H9 (cell line): ENCODE data around the gene RBMS3. TPM values are rescaled to one million over a fixed set of nuclear protein-coding genes. Genes with fewer than 3 reads are reported as not detected.

Experiments
- DNase-seq: peaks from one replicate; pipeline ENCODE4 v3.0.0-alpha.2; 2017
- H2AFZ ChIP-seq: one replicate; pipeline ENCODE4 v1.6.1; 2013; ENCODE audit warnings: mild to moderate bottlenecking, low read length, control low read depth, moderate library complexity
- H2AK5ac ChIP-seq: 2 replicates; pipeline ENCODE4 v1.6.1; 2013; ENCODE audit warnings: low read length, control low read depth, mixed read lengths; ENCODE audit not compliant: insufficient read length
- H2BK120ac ChIP-seq: one replicate; pipeline ENCODE4 v1.6.1; 2013; ENCODE audit warnings: low read depth, mild to moderate bottlenecking, low read length, control low read depth, inconsistent platforms; ENCODE audit not compliant: poor library complexity, severe bottlenecking
- H2BK12ac ChIP-seq: 2 replicates; pipeline ENCODE4 v1.6.1; 2013; ENCODE audit warnings: low read length, control low read depth, mixed read lengths, low read depth; ENCODE audit not compliant: insufficient read length
- H2BK15ac ChIP-seq: 2 replicates; pipeline ENCODE4 v1.6.1; 2013; ENCODE audit warnings: low read depth, low read length, control low read depth
- H2BK20ac ChIP-seq: one replicate; pipeline ENCODE4 v1.6.1; 2013; ENCODE audit warnings: low read depth, mild to moderate bottlenecking, low read length, control low read depth, inconsistent platforms; ENCODE audit not compliant: poor library complexity, severe bottlenecking
- H2BK5ac ChIP-seq: 2 replicates; pipeline ENCODE4 v1.6.1; 2013; ENCODE audit warnings: low read length, control low read depth, mixed read lengths; ENCODE audit not compliant: insufficient read length
- H3K14ac ChIP-seq: 2 replicates; pipeline ENCODE4 v1.6.1; 2013; ENCODE audit warnings: low read length, control low read depth; ENCODE audit not compliant: insufficient read depth
- H3K18ac ChIP-seq: 2 replicates; pipeline ENCODE4 v1.6.1; 2013; ENCODE audit warnings: low read depth, mild to moderate bottlenecking, mixed read lengths, low read length, control low read depth; ENCODE audit not compliant: insufficient read length
- H3K23ac ChIP-seq: 2 replicates; pipeline ENCODE4 v1.6.1; 2013; ENCODE audit warnings: low read length, control low read depth, mixed read lengths, low read depth; ENCODE audit not compliant: insufficient read length
- H3K23me2 ChIP-seq: 2 replicates; pipeline ENCODE4 v1.6.1; 2013; ENCODE audit warnings: low read depth, mild to moderate bottlenecking, mixed read lengths, low read length, control low read depth; ENCODE audit not compliant: insufficient read length, poor library complexity, severe bottlenecking
- H3K27ac ChIP-seq: 2 replicates; pipeline ENCODE4 v1.5.1; 2013; ENCODE audit warnings: low read length, control low read depth, mixed read lengths, low read depth; ENCODE audit not compliant: insufficient read length
- H3K27me3 ChIP-seq: 2 replicates; pipeline ENCODE4 v1.6.1; 2013; ENCODE audit warnings: low read length, control low read depth, inconsistent platforms; ENCODE audit not compliant: insufficient read depth
- H3K4ac ChIP-seq: 2 replicates; pipeline ENCODE4 v1.6.1; 2013; ENCODE audit warnings: low read depth, mild to moderate bottlenecking, control low read depth, inconsistent platforms, low read length, moderate library complexity
- H3K4me1 ChIP-seq: 2 replicates; pipeline ENCODE4 v1.6.1; 2013; ENCODE audit warnings: low read length, control low read depth, inconsistent platforms; ENCODE audit not compliant: insufficient read depth
- H3K4me2 ChIP-seq: 2 replicates; pipeline ENCODE4 v1.6.1; 2013; ENCODE audit warnings: low read length, control low read depth, mixed read lengths; ENCODE audit not compliant: insufficient read length, insufficient read depth
- H3K56ac ChIP-seq: 2 replicates; pipeline ENCODE4 v1.6.1; 2013; ENCODE audit warnings: low read depth, mild to moderate bottlenecking, mixed read lengths, low read length, control low read depth; ENCODE audit not compliant: insufficient read length
- H3K79me1 ChIP-seq: 2 replicates; pipeline ENCODE4 v1.6.1; 2013; ENCODE audit warnings: low read depth, mild to moderate bottlenecking, moderate library complexity, low read length, control low read depth, inconsistent platforms; ENCODE audit not compliant: insufficient read depth, poor library complexity, severe bottlenecking
- H3K79me2 ChIP-seq: 2 replicates; pipeline ENCODE4 v1.6.1; 2013; ENCODE audit warnings: low read length, control low read depth, inconsistent platforms; ENCODE audit not compliant: insufficient read depth
- H3K9ac ChIP-seq: 2 replicates; pipeline ENCODE4 v1.6.1; 2013; ENCODE audit warnings: low read length, control low read depth, mixed read lengths; ENCODE audit not compliant: insufficient read length; ENCODE audit errors: extremely low read depth
- H3K9me3 ChIP-seq: one replicate; pipeline ENCODE4 v1.6.1; 2013; ENCODE audit warnings: low read depth, low read length, inconsistent platforms; ENCODE audit not compliant: control insufficient read depth
- H3T11ph ChIP-seq: one replicate; pipeline ENCODE4 v1.6.1; 2013; ENCODE audit warnings: mild to moderate bottlenecking, low read length, control low read depth, inconsistent platforms
- H4K20me1 ChIP-seq: one replicate; pipeline ENCODE4 v1.6.1; 2013; ENCODE audit not compliant: control insufficient read depth, insufficient read length, insufficient read depth
- H4K5ac ChIP-seq: 2 replicates; pipeline ENCODE4 v1.6.1; 2013; ENCODE audit warnings: low read depth, mild to moderate bottlenecking, mixed read lengths, low read length, control low read depth; ENCODE audit not compliant: insufficient read length
- H4K8ac ChIP-seq: replicated peaks from 2 replicates; pipeline ENCODE4 v1.6.1; 2013; ENCODE audit warnings: low read length, control low read depth, mixed read lengths, low read depth; ENCODE audit not compliant: insufficient read length
- H4K91ac ChIP-seq: 2 replicates; pipeline ENCODE4 v1.6.1; 2013; ENCODE audit warnings: low read depth, mild to moderate bottlenecking, moderate library complexity, mixed read lengths, low read length, control low read depth; ENCODE audit not compliant: insufficient read length
- H3K27ac Mint-ChIP-seq, 3 experiments: 2 replicates in 2 of 3; 3 replicates in 1 of 3; pipeline ENCODE4 v1.8.0; 2020 to 2021; ENCODE audit warnings: mixed read lengths in 3 of 3, mild to moderate bottlenecking in 1 of 3, moderate library complexity in 1 of 3
- H3K27me3 Mint-ChIP-seq: 2 replicates; pipeline ENCODE4 v1.8.0; 2021; ENCODE audit warnings: low read depth, mild to moderate bottlenecking, moderate library complexity, mixed read lengths
- H3K36me3 Mint-ChIP-seq, 3 experiments: 2 replicates in 2 of 3; 3 replicates in 1 of 3; pipeline ENCODE4 v1.8.0; 2020 to 2021; ENCODE audit warnings: low read depth in 3 of 3, mixed read lengths in 3 of 3; ENCODE audit not compliant: insufficient read depth in 1 of 3
- H3K4me1 Mint-ChIP-seq, 2 experiments: 2 replicates each; pipeline ENCODE4 v1.8.0; 2020; ENCODE audit warnings: mixed read lengths in 2 of 2
- H3K4me3 Mint-ChIP-seq, 2 experiments: 2 replicates in 1 of 2; 3 replicates in 1 of 2; pipeline ENCODE4 v1.8.0; 2020 to 2021; ENCODE audit warnings: mild to moderate bottlenecking in 2 of 2, mixed read lengths in 2 of 2, moderate library complexity in 1 of 2
- H3K9me3 Mint-ChIP-seq, 2 experiments: 2 replicates in 1 of 2; 3 replicates in 1 of 2; pipeline ENCODE4 v1.8.0; 2020; ENCODE audit warnings: mild to moderate bottlenecking in 2 of 2, mixed read lengths in 2 of 2, moderate library complexity in 1 of 2
- CTCF ChIP-seq: fragments of 200-600 bp; sonication (generic); conservative IDR thresholded peaks from 3 replicates; pipeline ENCODE4 v1.8.0; 2021; ENCODE audit warnings: antibody characterized with exemption, mild to moderate bottlenecking
- WGBS: extraction: QIAGEN DNeasy Blood & Tissue Kit; methylation state at CpG from one replicate; pipeline ENCODE4 v1.1.7; 2013; ENCODE audit warnings: missing lambda C conversion rate, low lambda C conversion rate, mixed read lengths; ENCODE audit not compliant: insufficient read length; ENCODE audit errors: extremely low coverage; 5-methylcytosine and 5-hydroxymethylcytosine counted together
- total RNA-seq: library from RNA; stranded (reverse); gene quantifications from 2 replicates; pipeline ENCODE4 v1.2.1, GENCODE V29; 2021

RBMS3 gene
- total RNA-seq, 1 experiment from 2014 or later, result 8.1 TPM

- Histone ChIP-seq H4K5ac (no peak overlapping the region), H3K27me3 (no peaks in the 10 kb centered on the region; the same call in 1 of the 2 replicates), H2AK5ac (no peak overlapping the region), H3K9me3 (no peaks in the 10 kb centered on the region), H2BK15ac (no peak overlapping the region), H3K14ac (no peak overlapping the region), H2AFZ (no peak overlapping the region), H3K4ac (no peak overlapping the region), H2BK12ac (no peak overlapping the region), H3K27ac (no peak overlapping the region), H3K18ac (no peak overlapping the region), H4K20me1 (no peaks in the 10 kb centered on the region), H3K23ac (no peak overlapping the region), H3T11ph (no peak overlapping the region), H4K8ac (no peak overlapping the region), H3K9ac (no peak overlapping the region), H4K91ac (no peak overlapping the region), H2BK20ac (no peak overlapping the region), H3K4me1 (peaks cover 7% of the 10 kb centered on the region; the same call in 1 of the 2 replicates), H2BK120ac (no peak overlapping the region), H3K4me2 (no peak overlapping the region), H2BK5ac (no peak overlapping the region), H3K79me2 (no peaks in the 10 kb centered on the region), H3K23me2 (no peaks in the 10 kb centered on the region), H3K79me1 (no peaks in the 10 kb centered on the region), H3K56ac (no peak overlapping the region)
- H3K9me3 Mint-ChIP-seq, result no peaks in the 10 kb centered on the region
- no CpG with 5 or more reads among the region's 2 CpGs for WGBS
- H3K27me3 Mint-ChIP-seq, result no peaks in the 10 kb centered on the region
- H3K4me1 Mint-ChIP-seq, result peaks cover 35 to 58% of the 10 kb centered on the region in 2 experiments
- H3K4me3 Mint-ChIP-seq, result no peak overlapping the region
- no peak for TF ChIP-seq CTCF
- DNase-seq, result no peak
- H3K36me3 Mint-ChIP-seq, result no peaks in the 10 kb centered on the region; a peak in 1 of 7 replicates
- H3K27ac Mint-ChIP-seq, result peak overlapping the region in 2 of 3 experiments; percentile 11 to 53; a peak in 2 of 7 replicates
Observed at GRCh38 chr3:29290596-29290995, 9.7 kb downstream of the RBMS3 start.
